A172 (cell line): ENCODE data around the gene AURKAIP1. TPM values are rescaled to one million over a fixed set of nuclear protein-coding genes. Genes with fewer than 3 reads are reported as not detected.
A peak's percentile ranks its signal among the peaks of the same experiment; 100 is the strongest.
"Not testable (repeated sequence)": the region's sequence is repeated elsewhere in the genome, so short reads cannot be mapped to it uniquely, and the experiment has no call there.

ENCODE experiments used
- DNase-seq: peaks from one replicate; pipeline ENCODE4 v3.0.0-alpha.2; 2015; ENCODE audit warnings: low spot score
- total RNA-seq: library from RNA; depleted of rRNA; stranded (reverse); fragments of >200 nt; shearing (Covaris generic); gene quantifications from 2 replicates; pipeline ENCODE4 v1.2.3, GENCODE V29; 2014; rRNA removed

The AURKAIP1 gene
- 120 and 123 TPM in 2 replicates for total RNA-seq

- peak; percentile 95 for DNase-seq
These were observed at the start of gene AURKAIP1 for GRCh38 chr1:1374929-1375662. TSS of gene AURKAIP1 (minus strand) at chr1:1375207. CDS start at chr1:1374756, 451 bp downstream.

GRCh38 chr1:1424707-1425106 lies 49.7 kb upstream of the AURKAIP1 start:
- no peak for DNase-seq

- no peak for DNase-seq
These were observed 48.2 kb upstream of the AURKAIP1 start for GRCh38 chr1:1423245-1423597.

- peak; percentile 43 for DNase-seq
These were observed 47.6 kb upstream of the AURKAIP1 start for GRCh38 chr1:1422465-1423244.

GRCh38 chr1:1421907-1422464 lies 47.0 kb upstream of the AURKAIP1 start:
- no peak for DNase-seq

GRCh38 chr1:1421147-1421906 lies 46.3 kb upstream of the AURKAIP1 start, which contains the start of gene ANKRD65:
TSS of gene ANKRD65 (minus strand) at chr1:1421276. CDS start at chr1:1421005, 271 bp downstream.
- DNase-seq: no peak

GRCh38 chr1:1420654-1421141 lies 45.7 kb upstream of the AURKAIP1 start:
- no peak for DNase-seq

- DNase-seq: no peak
These were observed 45.0 kb upstream of the AURKAIP1 start for GRCh38 chr1:1419813-1420653.

GRCh38 chr1:1419363-1419812 lies 44.4 kb upstream of the AURKAIP1 start:
- DNase-seq: no peak

GRCh38 chr1:1418464-1419362 lies 43.7 kb upstream of the AURKAIP1 start:
- DNase-seq: no peak

GRCh38 chr1:1417825-1418463 lies 42.9 kb upstream of the AURKAIP1 start:
- DNase-seq: not testable (repeated sequence)

- not testable (repeated sequence) for DNase-seq
These were observed 42.4 kb upstream of the AURKAIP1 start for GRCh38 chr1:1417396-1417795.

- no peak for DNase-seq
These were observed 40.7 kb upstream of the AURKAIP1 start for GRCh38 chr1:1415751-1416150.

GRCh38 chr1:1412311-1412902 lies 37.4 kb upstream of the AURKAIP1 start:
- DNase-seq: not testable (repeated sequence)

- no peak for DNase-seq
These were observed 36.6 kb upstream of the AURKAIP1 start for GRCh38 chr1:1411626-1412025.

- not testable (repeated sequence) for DNase-seq
These were observed 35.2 kb upstream of the AURKAIP1 start for GRCh38 chr1:1410238-1410637.

- DNase-seq: peak; percentile 7
These were observed 32.8 kb upstream of the AURKAIP1 start for GRCh38 chr1:1407636-1408318.
